Measurements from ENCODE around the gene WNT7B.

The WNT7B gene

DNA sequence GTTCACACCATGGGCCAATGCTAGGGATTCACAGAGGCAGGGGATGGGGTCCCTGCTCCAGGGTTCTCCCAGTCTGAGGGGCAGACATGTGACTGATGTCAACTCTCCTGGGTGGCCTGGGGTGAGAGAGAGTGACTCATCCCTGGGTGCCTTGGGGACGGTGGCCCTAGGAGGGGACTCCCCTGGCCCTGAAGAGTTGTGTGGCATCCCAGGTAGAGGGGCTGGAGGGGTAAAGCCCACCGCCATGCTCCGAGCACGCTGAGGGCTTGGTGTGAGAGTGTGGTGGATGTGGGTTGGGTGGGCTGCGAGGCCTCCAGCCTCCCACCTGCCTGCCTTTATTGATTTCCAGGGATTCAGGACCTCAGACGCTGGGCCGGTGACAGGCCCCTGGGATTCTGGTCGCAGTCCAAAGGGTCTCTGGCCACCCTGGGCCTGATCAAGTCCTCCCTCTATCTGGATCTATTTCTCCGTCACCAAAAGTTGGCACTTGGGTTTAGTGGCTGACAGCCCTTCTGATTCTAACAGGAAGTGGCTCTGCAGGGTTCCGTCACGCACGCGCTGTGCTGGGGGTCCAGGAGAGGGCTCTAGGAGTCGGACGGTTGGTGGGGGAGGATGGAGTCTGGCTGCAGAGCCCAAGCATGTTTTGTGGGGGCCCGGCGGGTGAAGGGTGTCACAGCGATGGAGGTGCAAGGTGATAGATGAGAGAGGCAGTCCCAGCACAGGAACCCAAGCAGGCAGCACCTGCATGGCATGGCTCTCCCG, 27.3 kb upstream of the WNT7B start:
- no peak overlapping the region for H3K27ac Mint-ChIP-seq
- peaks cover 9% of the 10 kb centered on the region for H3K4me1 Mint-ChIP-seq
- CTCF ChIA-PET: interaction anchor here (0.5 to 11.3 kb wide), 6 partner anchors 8 to 115 kb away, joined by 3 to 257 read pairs (median 6); no protein-coding TSS in a partner anchor
- H3K27me3 Mint-ChIP-seq: peaks cover 9% of the 10 kb centered on the region
- no peaks in the 10 kb centered on the region for H3K36me3 Mint-ChIP-seq
- no peak for DNase-seq
- H3K4me3 Mint-ChIP-seq: no peak overlapping the region
- peaks cover under 1% of the 10 kb centered on the region for H3K9me3 Mint-ChIP-seq

GRCh38 chr22:46003271-46004091, 26.5 kb upstream of the WNT7B start:
- H3K27ac Mint-ChIP-seq: no peak overlapping the region
- no peak for DNase-seq
- H3K4me3 Mint-ChIP-seq: no peak overlapping the region
- peaks cover 9% of the 10 kb centered on the region for H3K4me1 Mint-ChIP-seq
- CTCF ChIA-PET: interaction anchor here (1.2 to 1.7 kb wide), 2 partner anchors 33 to 113 kb away, joined by 4 read pairs; no protein-coding TSS in a partner anchor
- no peaks in the 10 kb centered on the region for H3K36me3 Mint-ChIP-seq
- no peaks in the 10 kb centered on the region for H3K9me3 Mint-ChIP-seq
- peaks cover 16% of the 10 kb centered on the region for H3K27me3 Mint-ChIP-seq

GRCh38 chr22:46002757-46003270, 25.9 kb upstream of the WNT7B start:
- no peak for DNase-seq
- H3K4me3 Mint-ChIP-seq: no peak overlapping the region
- H3K9me3 Mint-ChIP-seq: no peaks in the 10 kb centered on the region
- peaks cover 18% of the 10 kb centered on the region for H3K27me3 Mint-ChIP-seq
- H3K27ac Mint-ChIP-seq: no peak overlapping the region
- CTCF ChIA-PET: interaction anchor here (0.8 to 1.7 kb wide), 3 partner anchors 34 to 119 kb away, joined by 3 to 4 read pairs (median 4); no protein-coding TSS in a partner anchor
- H3K4me1 Mint-ChIP-seq: peaks cover 10% of the 10 kb centered on the region
- no peaks in the 10 kb centered on the region for H3K36me3 Mint-ChIP-seq

GRCh38 chr22:46001426-46002106, 24.6 kb upstream of the WNT7B start:
- Mint-ChIP-seq H3K27ac (no peak overlapping the region), H3K4me3 (no peak overlapping the region), H3K9me3 (no peaks in the 10 kb centered on the region), H3K36me3 (no peaks in the 10 kb centered on the region), H3K4me1 (peaks cover 15% of the 10 kb centered on the region), H3K27me3 (peaks cover 20% of the 10 kb centered on the region)
- CTCF ChIA-PET: interaction anchor here (0.5 to 1.7 kb wide), 6 partner anchors 19 to 363 kb away, joined by 3 to 7 read pairs (median 4); partner anchors contain the start of gene GTSE1
- DNase-seq: no peak

DNA sequence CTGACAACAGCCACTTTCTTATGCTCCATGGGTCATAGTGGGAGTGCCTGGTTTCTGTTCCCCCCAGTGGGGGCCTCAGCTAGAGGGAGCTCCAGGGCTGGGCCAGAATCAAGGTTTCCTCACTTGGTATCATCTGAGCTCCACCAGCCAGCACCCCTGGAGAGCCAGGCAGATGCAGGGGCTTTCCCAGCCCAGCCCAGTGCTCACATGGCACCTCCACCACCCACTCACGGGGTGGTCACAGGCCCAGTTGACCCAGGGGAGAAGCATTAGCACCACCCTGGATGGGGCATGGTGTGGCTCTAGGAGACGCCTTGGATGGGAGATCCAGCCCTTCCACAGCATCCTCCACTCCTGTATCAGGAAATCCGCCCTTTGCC, 24.1 kb upstream of the WNT7B start:
- H3K4me3 Mint-ChIP-seq: no peak overlapping the region
- H3K27me3 Mint-ChIP-seq: peaks cover 16% of the 10 kb centered on the region
- H3K27ac Mint-ChIP-seq: no peak overlapping the region
- no peaks in the 10 kb centered on the region for H3K9me3 Mint-ChIP-seq
- DNase-seq: no peak
- no peaks in the 10 kb centered on the region for H3K36me3 Mint-ChIP-seq
- peaks cover 11% of the 10 kb centered on the region for H3K4me1 Mint-ChIP-seq
- CTCF ChIA-PET: interaction anchor here (0.6 to 1.7 kb wide), 5 partner anchors 21 to 363 kb away, joined by 3 to 7 read pairs (median 4); partner anchors contain the start of gene GTSE1

DNA sequence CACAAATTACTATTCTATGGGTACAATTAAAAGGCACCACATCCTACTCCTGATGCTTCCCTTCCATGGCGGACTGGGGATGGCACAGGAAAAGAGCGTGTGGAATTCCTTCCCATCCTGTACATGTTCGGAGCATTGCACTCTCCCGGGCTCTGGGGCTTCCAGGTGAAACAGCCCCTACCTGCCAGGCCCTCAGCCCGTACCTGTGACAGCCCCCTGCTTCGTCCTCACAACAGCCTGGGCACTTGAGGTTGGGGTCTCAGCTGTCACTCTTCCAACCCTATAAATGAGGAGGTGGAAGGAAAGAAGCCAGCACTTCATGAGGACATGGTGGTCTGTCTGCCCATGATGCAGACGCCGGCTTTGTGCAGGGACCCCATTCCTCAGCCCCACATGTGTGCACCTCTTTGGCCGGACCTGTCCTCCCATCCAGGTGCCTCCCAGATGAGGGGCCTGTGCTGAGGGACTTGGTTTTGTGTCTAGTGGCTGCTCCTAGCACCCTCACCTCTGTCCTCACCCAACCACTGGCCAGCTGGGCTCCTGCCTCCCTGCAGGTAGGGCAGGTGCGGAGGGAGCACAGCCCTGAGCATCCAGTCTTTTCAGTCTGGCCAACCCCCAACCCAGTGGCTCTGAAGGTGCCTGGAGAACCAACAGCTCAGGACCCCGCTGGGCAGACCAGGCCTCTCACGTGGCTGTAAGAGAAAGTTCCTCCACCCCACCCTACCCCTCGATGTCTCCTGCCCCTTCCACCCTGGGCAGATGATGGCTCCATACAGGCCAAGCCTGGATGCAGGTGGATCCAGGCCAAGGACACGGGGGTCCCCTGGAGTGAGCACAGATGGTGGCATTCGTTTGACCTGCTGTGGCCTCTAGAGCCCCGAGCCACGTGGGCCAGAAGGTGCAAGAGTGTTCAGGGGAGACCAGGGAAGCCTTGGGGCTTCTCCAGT, 23.4 kb upstream of the WNT7B start:
- Mint-ChIP-seq H3K9me3 (no peaks in the 10 kb centered on the region), H3K27me3 (peaks cover 14% of the 10 kb centered on the region), H3K4me1 (peaks cover 10% of the 10 kb centered on the region), H3K27ac (no peak overlapping the region), H3K36me3 (no peaks in the 10 kb centered on the region), H3K4me3 (no peak overlapping the region)
- no peak for DNase-seq
- CTCF ChIA-PET: interaction anchor here (1.0 to 1.7 kb wide), 3 partner anchors 116 to 122 kb away, joined by 3 to 7 read pairs (median 6); no protein-coding TSS in a partner anchor

GRCh38 chr22:45999379-45999971, 22.5 kb upstream of the WNT7B start:
- H3K4me1 Mint-ChIP-seq: peaks cover 8% of the 10 kb centered on the region
- DNase-seq: no peak
- H3K9me3 Mint-ChIP-seq: no peaks in the 10 kb centered on the region
- no peaks in the 10 kb centered on the region for H3K36me3 Mint-ChIP-seq
- no peak overlapping the region for H3K27ac Mint-ChIP-seq
- CTCF ChIA-PET: interaction anchor here (1.0 to 5.7 kb wide), 2 partner anchors 8 to 117 kb away, joined by 3 to 56 read pairs; no protein-coding TSS in a partner anchor
- H3K27me3 Mint-ChIP-seq: peaks cover 21% of the 10 kb centered on the region
- no peak overlapping the region for H3K4me3 Mint-ChIP-seq

GRCh38 chr22:45998638-45999378, 21.8 kb upstream of the WNT7B start:
- Mint-ChIP-seq H3K4me1 (peaks cover 6% of the 10 kb centered on the region), H3K27ac (no peak overlapping the region), H3K4me3 (no peak overlapping the region), H3K36me3 (no peaks in the 10 kb centered on the region), H3K27me3 (peaks cover 24% of the 10 kb centered on the region), H3K9me3 (no peaks in the 10 kb centered on the region)
- CTCF ChIA-PET: interaction anchor here (1.0 to 5.7 kb wide), 4 partner anchors 8 to 123 kb away, joined by 3 to 56 read pairs (median 4); no protein-coding TSS in a partner anchor
- DNase-seq: no peak

GRCh38 chr22:45997777-45998637, 21.0 kb upstream of the WNT7B start:
- H3K27me3 Mint-ChIP-seq: peaks cover 24% of the 10 kb centered on the region
- DNase-seq: no peak
- H3K36me3 Mint-ChIP-seq: no peaks in the 10 kb centered on the region
- peaks cover 6% of the 10 kb centered on the region for H3K4me1 Mint-ChIP-seq
- no peak overlapping the region for H3K27ac Mint-ChIP-seq
- CTCF ChIA-PET: interaction anchor here (1.1 to 5.7 kb wide), 3 partner anchors 9 to 124 kb away, joined by 3 to 56 read pairs (median 4); no protein-coding TSS in a partner anchor
- H3K4me3 Mint-ChIP-seq: no peak overlapping the region
- H3K9me3 Mint-ChIP-seq: no peaks in the 10 kb centered on the region

- H3K27ac Mint-ChIP-seq: no peak overlapping the region
- CTCF ChIA-PET: interaction anchor here (1.1 to 5.7 kb wide), 5 partner anchors 10 to 125 kb away, joined by 3 to 58 read pairs (median 5); no protein-coding TSS in a partner anchor
- no peak overlapping the region for H3K4me3 Mint-ChIP-seq
- H3K4me1 Mint-ChIP-seq: peaks cover 6% of the 10 kb centered on the region
- peaks cover 28% of the 10 kb centered on the region for H3K27me3 Mint-ChIP-seq
- no peaks in the 10 kb centered on the region for H3K36me3 Mint-ChIP-seq
- DNase-seq: no peak
- no peaks in the 10 kb centered on the region for H3K9me3 Mint-ChIP-seq
Observed at GRCh38 chr22:45997077-45997776, 20.3 kb upstream of the WNT7B start.
